ENCODE measurements around the gene TXNDC2. TPM values are rescaled to one million over a fixed set of nuclear protein-coding genes. Genes with fewer than 3 reads are reported as not detected.
A peak's percentile ranks its signal among the peaks of the same experiment; 100 is the strongest.
"Not testable (repeated sequence)": the region's sequence is repeated elsewhere in the genome, so short reads cannot be mapped to it uniquely, and the experiment has no call there.

TXNDC2 gene
- total RNA-seq, 4 donors from 2014 or later, result 0.26 to 1.0 (median 0.58) TPM

GRCh38 chr18:9910661-9911060 lies 24.9 kb downstream of the TXNDC2 start:
- intact Hi-C loops (cut with DNase I), result loop anchor here (10.0 kb wide), 1 partner anchor 296 kb away; the partner anchor contains the start of gene PPP4R1
- no peak overlapping the region for H3K27ac ChIP-seq (replicated peaks in 1 of 4)
- H3K27me3 ChIP-seq, result no peaks in the 10 kb centered on the region
- H3K9me3 ChIP-seq, result no peaks in the 10 kb centered on the region
- H3K4me1 ChIP-seq, result peaks cover 0 to 11% (median 8%) of the 10 kb centered on the region in 4 donors
- 82% methylated on average over 2 of the region's 2 CpGs for WGBS
- no peak for DNase-seq (ENCODE audit: extremely low spot score)
- H3K4me3 ChIP-seq, result no peak overlapping the region
- H3K36me3 ChIP-seq, result no peaks in the 10 kb centered on the region
- TF ChIP-seq EP300 (IDR thresholded peaks at IDR 0.05), result no peak
- no peak for TF ChIP-seq CTCF (IDR thresholded peaks at IDR 0.05)
- TF ChIP-seq POLR2AphosphoS5 (IDR thresholded peaks at IDR 0.05), result no peak
- TF ChIP-seq POLR2A (IDR thresholded peaks at IDR 0.05; ENCODE audit: low read depth), result no peak

- 92% methylated on average over 5 of the region's 5 CpGs for WGBS
- Histone ChIP-seq H3K27me3 (no peaks in the 10 kb centered on the region), H3K36me3 (no peaks in the 10 kb centered on the region), H3K27ac (replicated peaks in 1 of 4) (no peak overlapping the region), H3K9me3 (no peaks in the 10 kb centered on the region), H3K4me3 (no peak overlapping the region), H3K4me1 (peaks cover 4 to 17% (median 14%) of the 10 kb centered on the region in 4 donors)
- intact Hi-C loops (cut with DNase I), result loop anchor here (10.0 kb wide), 1 partner anchor 296 kb away; the partner anchor contains the start of gene PPP4R1
- DNase-seq (ENCODE audit: extremely low spot score), result no peak
- TF ChIP-seq POLR2AphosphoS5 (IDR thresholded peaks at IDR 0.05) (no peak), POLR2A (IDR thresholded peaks at IDR 0.05; ENCODE audit: low read depth) (no peak), CTCF (IDR thresholded peaks at IDR 0.05) (no peak), EP300 (IDR thresholded peaks at IDR 0.05) (no peak)
Observed at GRCh38 chr18:9911226-9911625, 25.5 kb downstream of the TXNDC2 start.

DNA sequence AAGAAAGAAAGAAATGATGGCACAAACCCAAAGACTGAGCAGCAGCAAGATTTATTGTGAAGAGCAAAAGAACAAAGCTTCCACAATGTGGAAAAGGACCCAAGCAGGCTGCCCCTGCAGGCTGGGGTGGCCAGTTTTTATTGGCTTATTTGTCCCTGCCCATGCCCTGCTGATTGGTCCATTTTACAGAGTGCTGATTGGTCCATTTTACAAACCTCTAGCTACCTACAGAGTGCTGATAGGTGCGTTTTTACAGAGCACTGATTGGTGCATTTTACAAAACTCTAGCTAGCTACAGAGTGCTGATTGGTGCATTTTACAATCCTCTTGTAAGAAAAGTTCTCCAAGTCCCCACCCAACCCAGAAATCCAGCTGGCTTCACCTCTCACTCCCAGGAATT lies 26.5 kb downstream of the TXNDC2 start:
- H3K4me1 ChIP-seq, result peaks cover 11 to 27% (median 25%) of the 10 kb centered on the region in 4 donors
- H3K27me3 ChIP-seq; H3K27ac ChIP-seq (replicated peaks in 1 of 4); H3K36me3 ChIP-seq; DNase-seq (ENCODE audit: extremely low spot score); H3K4me3 ChIP-seq; H3K9me3 ChIP-seq: not testable (repeated sequence)
- intact Hi-C loops (cut with DNase I), result loop anchor here (10.0 kb wide), 1 partner anchor 297 kb away; the partner anchor contains the start of gene PPP4R1
- 100% methylated on average over 1 of the region's 1 CpG for WGBS

- Histone ChIP-seq H3K27me3 (no peaks in the 10 kb centered on the region), H3K4me3 (peak overlapping the region; percentile 76 to 95 (median 92)), H3K27ac (replicated peaks in 1 of 4) (peak overlapping the region; percentile 100), H3K36me3 (no peaks in the 10 kb centered on the region), H3K4me1 (peaks cover 19 to 36% (median 33%) of the 10 kb centered on the region in 4 donors), H3K9me3 (no peaks in the 10 kb centered on the region)
- TF ChIP-seq CTCF (IDR thresholded peaks at IDR 0.05) (no peak), POLR2AphosphoS5 (IDR thresholded peaks at IDR 0.05) (no peak), POLR2A (IDR thresholded peaks at IDR 0.05; ENCODE audit: low read depth) (no peak), EP300 (IDR thresholded peaks at IDR 0.05) (no peak)
- intact Hi-C loops (cut with DNase I), result loop anchor here (10.0 kb wide), 1 partner anchor 298 kb away; the partner anchor contains the start of gene PPP4R1
- 9% methylated on average over 12 of the region's 12 CpGs for whole genome bisulfite sequencing
- no peak for DNase-seq (ENCODE audit: extremely low spot score)
Observed at GRCh38 chr18:9913151-9913525, 27.4 kb downstream of the TXNDC2 start.

DNA sequence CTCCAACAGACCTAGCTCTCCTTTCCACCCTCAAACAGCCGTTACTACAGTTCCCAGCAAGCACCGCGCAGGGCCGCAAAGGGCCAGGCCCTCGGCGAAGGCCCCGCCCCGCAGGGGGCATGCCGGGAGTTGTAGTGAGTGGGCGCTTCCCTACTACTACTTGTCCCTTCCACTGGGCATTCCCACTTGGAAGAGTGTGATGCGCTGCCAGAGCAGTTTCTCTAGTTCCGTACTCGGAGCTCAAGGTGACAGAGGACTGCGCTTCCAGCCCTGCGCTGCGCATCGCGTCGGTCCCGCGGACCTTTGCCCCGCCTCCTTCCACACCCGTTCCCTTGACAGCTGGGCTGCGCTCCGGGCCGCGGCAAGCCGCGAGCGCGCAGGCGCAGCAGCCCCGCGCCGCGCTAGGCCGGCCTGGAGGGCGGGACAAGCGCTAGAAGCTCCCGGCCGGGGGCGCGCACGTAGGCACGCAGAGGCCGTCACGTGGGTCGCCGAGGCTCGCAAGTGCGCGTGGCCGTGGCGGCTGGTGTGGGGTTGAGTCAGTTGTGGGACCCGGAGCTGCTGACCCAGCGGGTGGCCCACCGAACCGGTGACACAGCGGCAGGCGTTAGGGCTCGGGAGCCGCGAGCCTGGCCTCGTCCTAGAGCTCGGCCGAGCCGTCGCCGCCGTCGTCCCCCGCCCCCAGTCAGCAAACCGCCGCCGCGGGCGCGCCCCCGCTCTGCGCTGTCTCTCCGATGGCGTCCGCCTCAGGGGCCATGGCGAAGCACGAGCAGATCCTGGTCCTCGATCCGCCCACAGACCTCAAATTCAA lies 28.0 kb downstream of the TXNDC2 start, which contains the start of gene VAPA:
Gene VAPA (plus strand): TSS at position 491 of the 808 bp plus-strand sequence. CDS start 241 bp downstream, at position 732.
- Histone ChIP-seq H3K9me3 (no peaks in the 10 kb centered on the region), H3K36me3 (no peaks in the 10 kb centered on the region), H3K27ac (replicated peaks in 1 of 4) (peak within 1 kb of the TSS; percentile 100), H3K4me1 (peaks cover 25 to 42% (median 39%) of the 10 kb centered on the region in 4 donors), H3K27me3 (no peaks in the 10 kb centered on the region), H3K4me3 (peak within 1 kb of the TSS; percentile 76 to 95 (median 92))
- TF ChIP-seq EP300 (IDR thresholded peaks at IDR 0.05) (no peak), CTCF (IDR thresholded peaks at IDR 0.05) (peak in 1 of 3 experiments; percentile 7), POLR2A (IDR thresholded peaks at IDR 0.05; ENCODE audit: low read depth) (peak; percentile 94), POLR2AphosphoS5 (IDR thresholded peaks at IDR 0.05) (peak; percentile 94 to 99)
- peak; percentile 97 for DNase-seq (ENCODE audit: extremely low spot score)
- intact Hi-C loops (cut with DNase I), result loop anchor here (10.0 kb wide), 1 partner anchor 299 kb away; the partner anchor contains the start of gene PPP4R1
- 0% methylated on average over 3 of the region's 87 CpGs for WGBS

All from esophagus muscularis mucosa (tissue), 4 donors.